KMS-11 (cell line): ENCODE data around the gene LBH.

Experiments used
- H2AFZ ChIP-seq: fragments of 200-600 bp; sonication (generic); 2 replicates; pipeline ENCODE4 v1.6.1; 2016; ENCODE audit warnings: antibody characterized with exemption, mixed run types, low read depth
- H3K27ac ChIP-seq: fragments of 200-600 bp; sonication (generic); 2 replicates; pipeline ENCODE4 v1.6.1; 2016; ENCODE audit warnings: mild to moderate bottlenecking, mixed run types
- H3K27me3 ChIP-seq: fragments of 200-600 bp; sonication (generic); 2 replicates; pipeline ENCODE4 v1.6.1; 2017; ENCODE audit warnings: mild to moderate bottlenecking, low read depth, mixed run types, moderate library complexity; ENCODE audit not compliant: insufficient read depth
- H3K36me3 ChIP-seq: fragments of 200-600 bp; sonication (generic); 2 replicates; pipeline ENCODE4 v1.6.1; 2017; ENCODE audit warnings: mild to moderate bottlenecking, mixed run types; ENCODE audit not compliant: insufficient read depth
- H3K4me1 ChIP-seq: fragments of 200-600 bp; sonication (generic); 2 replicates; pipeline ENCODE4 v1.6.1; 2016; ENCODE audit warnings: mild to moderate bottlenecking, low read depth, mixed run types; ENCODE audit not compliant: poor library complexity, severe bottlenecking
- H3K4me2 ChIP-seq: fragments of 200-600 bp; sonication (generic); 2 replicates; pipeline ENCODE4 v1.7.0; 2016; ENCODE audit warnings: mild to moderate bottlenecking, mixed run types
- H3K4me3 ChIP-seq: fragments of 200-600 bp; sonication (generic); IDR thresholded peaks from 2 replicates; pipeline ENCODE4 v1.6.1; 2017; ENCODE audit warnings: low read depth, low read length, mixed read lengths; ENCODE audit not compliant: insufficient read depth
- H3K79me2 ChIP-seq: fragments of 200-600 bp; sonication (generic); 2 replicates; pipeline ENCODE4 v1.6.1; 2016; ENCODE audit warnings: low read depth, mixed run types; ENCODE audit not compliant: insufficient read depth
- H3K9ac ChIP-seq: fragments of 200-600 bp; sonication (generic); 2 replicates; pipeline ENCODE4 v1.6.1; 2016; ENCODE audit warnings: mild to moderate bottlenecking, mixed run types
- H4K20me1 ChIP-seq: fragments of 200-600 bp; sonication (generic); 2 replicates; pipeline ENCODE4 v1.6.1; 2016; ENCODE audit warnings: mild to moderate bottlenecking, mixed run types; ENCODE audit not compliant: insufficient read depth
- CTCF ChIP-seq: fragments of 200-600 bp; sonication (generic); conservative IDR thresholded peaks from 2 replicates; pipeline ENCODE4 v1.6.1; 2017; ENCODE audit warnings: low read depth, mild to moderate bottlenecking, antibody characterized with exemption, low read length, moderate library complexity, mixed read lengths

Gene LBH

GRCh38 chr2:30201990-30202389 is 29.3 kb upstream of the LBH start:
- Histone ChIP-seq H3K27me3 (no peaks in the 10 kb centered on the region), H2AFZ (no peak overlapping the region), H3K79me2 (no peaks in the 10 kb centered on the region), H3K9ac (no peak overlapping the region), H3K4me2 (no peak overlapping the region), H3K4me1 (no peaks in the 10 kb centered on the region), H3K36me3 (no peaks in the 10 kb centered on the region), H3K27ac (no peak overlapping the region), H4K20me1 (no peaks in the 10 kb centered on the region), H3K4me3 (no peak overlapping the region)
- no peak for TF ChIP-seq CTCF

- H3K4me2 ChIP-seq: no peak overlapping the region
- no peak for TF ChIP-seq CTCF
- no peak overlapping the region for H3K9ac ChIP-seq
- no peaks in the 10 kb centered on the region for H3K79me2 ChIP-seq
- H3K27me3 ChIP-seq: no peaks in the 10 kb centered on the region
- no peak overlapping the region for H3K4me3 ChIP-seq
- no peak overlapping the region for H2AFZ ChIP-seq
- H4K20me1 ChIP-seq: no peaks in the 10 kb centered on the region
- no peaks in the 10 kb centered on the region for H3K36me3 ChIP-seq
- H3K4me1 ChIP-seq: no peaks in the 10 kb centered on the region
- no peak overlapping the region for H3K27ac ChIP-seq
Observed at GRCh38 chr2:30203156-30203555, 28.2 kb upstream of the LBH start.

GRCh38 chr2:30204281-30204680 is 27.1 kb upstream of the LBH start:
- Histone ChIP-seq H3K36me3 (no peaks in the 10 kb centered on the region), H3K4me2 (no peak overlapping the region), H3K4me1 (no peaks in the 10 kb centered on the region), H3K9ac (no peak overlapping the region), H3K27ac (no peak overlapping the region), H4K20me1 (no peaks in the 10 kb centered on the region), H3K27me3 (no peaks in the 10 kb centered on the region), H2AFZ (no peak overlapping the region), H3K79me2 (no peaks in the 10 kb centered on the region), H3K4me3 (no peak overlapping the region)
- TF ChIP-seq CTCF: no peak

GRCh38 chr2:30205456-30205855 is 25.9 kb upstream of the LBH start:
- no peak overlapping the region for H3K4me3 ChIP-seq
- no peak overlapping the region for H3K9ac ChIP-seq
- no peak overlapping the region for H2AFZ ChIP-seq
- no peaks in the 10 kb centered on the region for H3K27me3 ChIP-seq
- no peaks in the 10 kb centered on the region for H3K36me3 ChIP-seq
- TF ChIP-seq CTCF: no peak
- H3K79me2 ChIP-seq: no peaks in the 10 kb centered on the region
- H3K4me1 ChIP-seq: no peaks in the 10 kb centered on the region
- no peak overlapping the region for H3K4me2 ChIP-seq
- no peak overlapping the region for H3K27ac ChIP-seq
- no peaks in the 10 kb centered on the region for H4K20me1 ChIP-seq
